Stimulated activated naive CD8-positive, alpha-beta T cell treated with anti-CD3 and anti-CD28 coated beads, Interleukin-15, Interleukin-2, amounts not matched to agents 100 ng/mL and 50 ng/mL, for 24 hours (primary cell): ENCODE results near the gene RPS26.
"Not testable (repeated sequence)": the region's sequence is repeated elsewhere in the genome, so short reads cannot be mapped to it uniquely, and the experiment has no call there.

Experiments
- H3K27ac Mint-ChIP-seq: one replicate; pipeline ENCODE4 v1.8.0; 2021; ENCODE audit warnings: mild to moderate bottlenecking, mixed read lengths
- H3K27me3 Mint-ChIP-seq: one replicate; pipeline ENCODE4 v1.8.0; 2021; ENCODE audit warnings: mixed read lengths
- H3K36me3 Mint-ChIP-seq: one replicate; pipeline ENCODE4 v1.8.0; 2021; ENCODE audit warnings: low read depth, mixed read lengths
- H3K4me1 Mint-ChIP-seq: one replicate; pipeline ENCODE4 v1.8.0; 2021; ENCODE audit warnings: low read depth, mixed read lengths
- H3K4me3 Mint-ChIP-seq: one replicate; pipeline ENCODE4 v1.8.0; 2021; ENCODE audit warnings: mild to moderate bottlenecking, mixed read lengths
- H3K9me3 Mint-ChIP-seq: one replicate; pipeline ENCODE4 v1.8.0; 2021; ENCODE audit warnings: mixed read lengths

Gene RPS26

GRCh38 chr12:56041552-56042429 is at the start of gene RPS26:
Gene RPS26, plus strand, starts transcription at chr12:56041918. Its CDS starts 249 bp downstream, at chr12:56042167.
- Mint-ChIP-seq H3K4me3 (peak within 1 kb of the TSS; percentile 98), H3K27ac (peak within 1 kb of the TSS; percentile 98), H3K27me3 (no peaks in the 10 kb centered on the region), H3K9me3 (no peaks in the 10 kb centered on the region), H3K36me3 (peaks cover 44% of the 10 kb centered on the region), H3K4me1 (peaks cover 82% of the 10 kb centered on the region)

GRCh38 chr12:55993230-55993853 is 48.4 kb upstream of the RPS26 start:
- H3K4me3 Mint-ChIP-seq: no peak overlapping the region
- H3K4me1 Mint-ChIP-seq: peaks cover 16% of the 10 kb centered on the region
- no peak overlapping the region for H3K27ac Mint-ChIP-seq
- peaks cover 9% of the 10 kb centered on the region for H3K27me3 Mint-ChIP-seq
- H3K36me3 Mint-ChIP-seq: peaks cover 36% of the 10 kb centered on the region
- no peaks in the 10 kb centered on the region for H3K9me3 Mint-ChIP-seq

- H3K27me3 Mint-ChIP-seq: peaks cover 9% of the 10 kb centered on the region
- H3K4me3 Mint-ChIP-seq: no peak overlapping the region
- peaks cover 21% of the 10 kb centered on the region for H3K4me1 Mint-ChIP-seq
- no peak overlapping the region for H3K27ac Mint-ChIP-seq
- H3K36me3 Mint-ChIP-seq: peaks cover 27% of the 10 kb centered on the region
- no peaks in the 10 kb centered on the region for H3K9me3 Mint-ChIP-seq
These were observed 46.4 kb upstream of the RPS26 start for GRCh38 chr12:55995366-55995765.

GRCh38 chr12:55996201-55996714 is 45.5 kb upstream of the RPS26 start:
- H3K9me3 Mint-ChIP-seq: no peaks in the 10 kb centered on the region
- peaks cover 21% of the 10 kb centered on the region for H3K4me1 Mint-ChIP-seq
- no peak overlapping the region for H3K27ac Mint-ChIP-seq
- peaks cover 18% of the 10 kb centered on the region for H3K36me3 Mint-ChIP-seq
- H3K4me3 Mint-ChIP-seq: peak overlapping the region; percentile 78
- H3K27me3 Mint-ChIP-seq: peaks cover 9% of the 10 kb centered on the region

- Mint-ChIP-seq H3K27ac (peak within 1 kb of the TSS; percentile 5), H3K4me3 (peak within 1 kb of the TSS; percentile 78), H3K27me3 (peaks cover 9% of the 10 kb centered on the region), H3K4me1 (peaks cover 21% of the 10 kb centered on the region), H3K36me3 (peaks cover 12% of the 10 kb centered on the region), H3K9me3 (no peaks in the 10 kb centered on the region)
These were observed 44.8 kb upstream of the RPS26 start, which contains the start of gene SUOX for GRCh38 chr12:55996715-55997534. Gene SUOX, plus strand, starts transcription at chr12:55997276. Its CDS starts 4,946 bp downstream, at chr12:56002222.

DNA sequence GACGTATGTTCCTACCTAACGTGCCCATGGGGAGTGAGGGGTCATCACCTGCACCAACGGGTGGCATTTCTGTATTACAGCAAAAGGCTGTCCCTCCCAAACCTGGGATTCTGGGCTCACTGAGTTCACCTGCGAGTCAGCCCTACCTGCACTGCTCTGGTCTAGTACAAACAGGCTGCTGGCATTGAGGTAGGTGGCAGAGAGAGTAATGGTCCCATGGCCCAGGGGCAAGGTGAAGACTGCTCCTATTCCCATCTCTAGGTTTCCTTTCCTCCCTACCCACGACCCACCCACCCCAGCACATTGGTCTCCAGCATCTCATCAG is 44.2 kb upstream of the RPS26 start:
- Mint-ChIP-seq H3K27ac (no peak overlapping the region), H3K4me1 (peaks cover 21% of the 10 kb centered on the region), H3K36me3 (peaks cover 7% of the 10 kb centered on the region), H3K9me3 (no peaks in the 10 kb centered on the region), H3K4me3 (peak overlapping the region; percentile 78), H3K27me3 (peaks cover 9% of the 10 kb centered on the region)

- not testable (repeated sequence) for H3K27ac Mint-ChIP-seq, H3K4me3 Mint-ChIP-seq, H3K36me3 Mint-ChIP-seq, H3K9me3 Mint-ChIP-seq, H3K27me3 Mint-ChIP-seq
- peaks cover 21% of the 10 kb centered on the region for H3K4me1 Mint-ChIP-seq
These were observed 42.2 kb upstream of the RPS26 start for GRCh38 chr12:55999522-55999921.

GRCh38 chr12:55999999-56000540 is 41.6 kb upstream of the RPS26 start:
- H3K27ac Mint-ChIP-seq, H3K36me3 Mint-ChIP-seq, H3K9me3 Mint-ChIP-seq, H3K4me3 Mint-ChIP-seq, H3K27me3 Mint-ChIP-seq: not testable (repeated sequence)
- peaks cover 21% of the 10 kb centered on the region for H3K4me1 Mint-ChIP-seq

DNA sequence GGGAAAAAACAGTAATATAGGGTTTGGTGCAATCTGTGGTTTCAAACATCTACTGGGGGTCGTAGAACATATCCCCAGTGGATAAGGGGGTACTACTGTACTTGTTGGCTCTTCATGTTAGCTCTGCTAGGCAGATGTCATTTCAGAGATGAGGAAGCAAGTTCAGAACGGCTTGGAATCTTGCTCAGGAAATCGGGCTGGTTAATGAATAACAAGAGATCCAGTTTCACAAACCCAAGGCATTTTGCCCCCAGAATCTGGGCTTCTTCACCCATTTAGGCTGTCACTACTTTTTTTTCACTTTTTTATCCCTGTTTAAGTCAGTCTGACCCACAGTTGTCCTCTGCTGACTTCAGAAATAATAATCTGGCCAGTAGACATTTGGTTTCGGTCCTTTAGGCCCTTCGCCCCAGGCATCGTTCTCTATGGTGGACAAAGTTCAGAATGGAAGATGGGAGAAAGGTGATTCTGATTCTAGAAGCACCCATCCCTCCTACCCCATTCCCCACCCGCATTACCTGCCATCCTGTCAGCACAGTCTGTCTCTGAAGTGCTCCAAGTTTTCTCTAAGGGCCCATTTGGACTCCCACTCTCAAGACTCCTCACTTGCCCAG is 40.1 kb upstream of the RPS26 start:
- no peak overlapping the region for H3K4me3 Mint-ChIP-seq
- H3K27ac Mint-ChIP-seq: no peak overlapping the region
- H3K36me3 Mint-ChIP-seq: peaks cover 3% of the 10 kb centered on the region
- peaks cover 9% of the 10 kb centered on the region for H3K27me3 Mint-ChIP-seq
- H3K9me3 Mint-ChIP-seq: no peaks in the 10 kb centered on the region
- peaks cover 13% of the 10 kb centered on the region for H3K4me1 Mint-ChIP-seq

DNA sequence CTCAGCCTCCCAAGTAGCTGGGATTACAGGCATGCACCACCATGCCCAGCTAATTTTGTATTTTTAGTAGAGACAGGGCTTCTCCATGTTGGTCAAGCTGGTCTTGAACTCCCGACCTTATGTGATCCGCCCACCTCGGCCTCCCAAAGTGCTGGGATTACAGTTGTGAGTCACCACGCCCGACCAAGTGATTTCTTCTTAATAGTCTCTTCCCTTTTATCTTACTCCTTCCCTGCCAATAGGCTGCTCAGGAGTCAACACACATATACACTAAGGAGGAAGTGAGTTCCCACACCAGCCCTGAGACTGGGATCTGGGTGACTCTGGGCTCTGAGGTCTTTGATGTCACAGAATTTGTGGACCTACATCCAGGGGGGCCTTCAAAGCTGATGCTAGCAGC is 38.3 kb upstream of the RPS26 start:
- H3K4me1 Mint-ChIP-seq: peaks cover 14% of the 10 kb centered on the region
- H3K9me3 Mint-ChIP-seq, H3K4me3 Mint-ChIP-seq, H3K27ac Mint-ChIP-seq, H3K36me3 Mint-ChIP-seq, H3K27me3 Mint-ChIP-seq: not testable (repeated sequence)

DNA sequence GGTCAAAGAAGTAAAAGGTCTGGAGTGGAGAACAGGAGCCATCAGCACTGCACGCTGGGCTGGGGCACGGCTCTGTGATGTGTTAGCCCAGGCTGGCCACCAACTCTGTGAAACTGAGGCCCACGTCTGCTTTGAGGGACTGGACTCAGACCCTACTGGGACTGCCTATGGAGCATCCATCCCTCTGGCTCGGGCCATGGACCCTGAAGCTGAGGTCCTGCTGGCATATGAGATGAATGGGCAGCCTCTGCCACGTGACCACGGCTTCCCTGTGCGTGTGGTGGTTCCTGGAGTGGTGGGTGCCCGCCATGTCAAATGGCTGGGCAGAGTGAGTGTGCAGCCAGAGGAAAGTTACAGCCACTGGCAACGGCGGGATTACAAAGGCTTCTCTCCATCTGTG is 37.5 kb upstream of the RPS26 start:
- Mint-ChIP-seq H3K4me3 (no peak overlapping the region), H3K36me3 (peaks cover 3% of the 10 kb centered on the region), H3K4me1 (peaks cover 13% of the 10 kb centered on the region), H3K9me3 (no peaks in the 10 kb centered on the region), H3K27me3 (no peaks in the 10 kb centered on the region), H3K27ac (no peak overlapping the region)

- Mint-ChIP-seq H3K27ac (peak overlapping the region; percentile 91), H3K27me3 (no peaks in the 10 kb centered on the region), H3K4me3 (peak overlapping the region; percentile 83), H3K36me3 (peaks cover 3% of the 10 kb centered on the region), H3K9me3 (no peaks in the 10 kb centered on the region), H3K4me1 (peaks cover 20% of the 10 kb centered on the region)
These were observed 33.9 kb upstream of the RPS26 start for GRCh38 chr12:56007564-56008559.

DNA sequence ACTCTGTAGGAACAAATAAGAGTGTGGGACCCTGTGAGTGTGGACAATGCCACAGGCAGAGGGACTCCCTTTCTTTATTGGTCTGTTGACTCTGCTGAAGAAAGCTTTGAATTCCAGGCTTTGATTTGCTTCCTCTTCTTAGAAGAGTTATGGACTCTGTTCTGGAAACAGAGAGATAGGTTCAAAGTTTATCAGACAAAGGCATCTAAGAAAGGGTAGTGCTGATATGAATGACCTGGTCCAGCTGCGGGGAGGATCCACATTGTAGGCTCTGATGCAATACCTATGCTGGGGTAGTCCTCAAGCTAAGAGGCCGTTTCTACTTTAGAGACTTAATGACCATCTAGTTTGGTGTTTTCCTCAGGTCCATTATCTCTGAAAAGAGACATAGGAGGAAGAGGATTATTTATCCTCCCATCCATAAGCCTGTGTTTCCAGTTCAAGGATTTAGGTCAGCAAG is 31.6 kb upstream of the RPS26 start:
- Mint-ChIP-seq H3K4me3 (no peak overlapping the region), H3K36me3 (peaks cover 9% of the 10 kb centered on the region), H3K9me3 (no peaks in the 10 kb centered on the region), H3K27ac (no peak overlapping the region), H3K27me3 (no peaks in the 10 kb centered on the region), H3K4me1 (peaks cover 27% of the 10 kb centered on the region)
